Epithelial cell of proximal tubule (primary cell): ENCODE results near the gene ZAP70. TPM values are rescaled to one million over a fixed set of nuclear protein-coding genes. Genes with fewer than 3 reads are reported as not detected.

Source experiments
- DNase-seq: peaks from one replicate; pipeline ENCODE4 v3.0.0-alpha.2; 2011; ENCODE audit warnings: low read depth
- H3K4me3 ChIP-seq: 2 replicates; pipeline ENCODE4 v1.5.1; 2011; ENCODE audit warnings: low read depth, mild to moderate bottlenecking, low read length
- CTCF ChIP-seq: conservative IDR thresholded peaks from 2 replicates; pipeline ENCODE4 v1.5.1; 2012; ENCODE audit warnings: low read depth, mild to moderate bottlenecking, low read length
- total RNA-seq: library from RNA; depleted of rRNA; stranded (reverse); fragments of >200 nt; gene quantifications from 2 replicates; pipeline ENCODE4 v1.2.3, GENCODE V29; 2015

The ZAP70 gene
- total RNA-seq, 1 donor from 2014 or later = not detected

DNA sequence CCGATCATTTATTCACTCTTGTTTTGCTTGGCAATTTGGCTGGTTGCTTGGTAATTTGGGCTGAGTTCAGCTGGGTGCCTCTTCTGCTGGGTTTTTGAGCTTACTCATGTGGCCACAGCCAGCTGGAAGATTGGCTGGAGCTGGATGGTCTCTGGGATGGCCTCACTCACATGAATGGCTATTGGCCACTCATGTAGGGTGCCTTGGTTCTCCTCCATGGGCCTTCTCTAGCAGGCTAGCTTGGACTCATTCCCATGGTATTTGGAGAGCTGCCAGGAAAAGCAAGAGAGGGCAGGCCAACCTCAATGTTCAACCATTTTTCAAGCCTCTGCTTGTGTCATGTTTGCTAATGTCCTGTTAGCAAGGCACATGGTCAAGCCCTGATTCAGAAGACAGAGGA is 16.9 kb downstream of the ZAP70 start:
- DNase-seq = peak; percentile 12
- TF ChIP-seq CTCF = no peak
- no peak overlapping the region for H3K4me3 ChIP-seq

DNA sequence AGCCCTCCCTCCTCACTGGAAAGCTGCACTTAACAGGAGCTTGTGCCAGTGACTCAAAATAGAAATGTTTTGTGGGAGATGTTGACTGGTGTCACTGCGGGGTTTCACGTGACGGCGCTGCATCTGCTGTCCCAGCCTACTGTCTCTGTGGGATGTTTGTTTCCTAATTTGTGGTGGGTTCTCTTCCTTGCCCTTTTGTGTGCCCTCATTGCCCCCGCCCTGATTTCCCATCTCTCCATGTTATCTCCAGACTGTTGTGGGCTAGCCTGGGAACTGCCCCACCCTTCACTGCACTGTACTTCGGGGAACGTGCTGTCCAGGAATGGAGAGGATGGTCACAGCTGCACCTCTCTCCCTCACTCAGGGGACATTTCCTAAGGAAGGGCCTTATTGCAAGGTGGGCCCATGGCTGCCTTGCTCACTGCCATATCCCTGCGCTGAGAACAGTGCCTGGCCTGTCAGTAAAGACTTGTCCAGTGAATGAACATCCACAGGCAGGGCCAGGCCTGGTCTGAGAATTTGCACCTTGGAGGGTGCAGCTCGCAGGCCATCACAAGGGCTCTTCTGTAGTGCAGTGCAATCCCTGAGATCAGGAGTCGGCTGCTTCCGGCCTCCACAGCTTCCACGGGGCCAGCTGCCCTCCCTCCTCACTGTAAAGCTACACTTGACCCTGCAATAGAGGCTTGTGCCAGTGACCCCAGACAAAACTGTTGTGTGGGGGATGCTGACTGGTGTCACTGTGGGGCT is 18.1 kb downstream of the ZAP70 start:
- no peak for DNase-seq
- TF ChIP-seq CTCF = no peak
- no peak overlapping the region for H3K4me3 ChIP-seq

GRCh38 chr2:97732436-97733340 is 19.3 kb downstream of the ZAP70 start:
- TF ChIP-seq CTCF = no peak
- no peak for DNase-seq

GRCh38 chr2:97733341-97734035 is 20.1 kb downstream of the ZAP70 start:
- no peak for TF ChIP-seq CTCF
- H3K4me3 ChIP-seq = no peak overlapping the region
- no peak for DNase-seq

More at GRCh38 chr2:97732436-97733340, 19.3 kb downstream of the ZAP70 start:
- no peak overlapping the region for H3K4me3 ChIP-seq

DNA sequence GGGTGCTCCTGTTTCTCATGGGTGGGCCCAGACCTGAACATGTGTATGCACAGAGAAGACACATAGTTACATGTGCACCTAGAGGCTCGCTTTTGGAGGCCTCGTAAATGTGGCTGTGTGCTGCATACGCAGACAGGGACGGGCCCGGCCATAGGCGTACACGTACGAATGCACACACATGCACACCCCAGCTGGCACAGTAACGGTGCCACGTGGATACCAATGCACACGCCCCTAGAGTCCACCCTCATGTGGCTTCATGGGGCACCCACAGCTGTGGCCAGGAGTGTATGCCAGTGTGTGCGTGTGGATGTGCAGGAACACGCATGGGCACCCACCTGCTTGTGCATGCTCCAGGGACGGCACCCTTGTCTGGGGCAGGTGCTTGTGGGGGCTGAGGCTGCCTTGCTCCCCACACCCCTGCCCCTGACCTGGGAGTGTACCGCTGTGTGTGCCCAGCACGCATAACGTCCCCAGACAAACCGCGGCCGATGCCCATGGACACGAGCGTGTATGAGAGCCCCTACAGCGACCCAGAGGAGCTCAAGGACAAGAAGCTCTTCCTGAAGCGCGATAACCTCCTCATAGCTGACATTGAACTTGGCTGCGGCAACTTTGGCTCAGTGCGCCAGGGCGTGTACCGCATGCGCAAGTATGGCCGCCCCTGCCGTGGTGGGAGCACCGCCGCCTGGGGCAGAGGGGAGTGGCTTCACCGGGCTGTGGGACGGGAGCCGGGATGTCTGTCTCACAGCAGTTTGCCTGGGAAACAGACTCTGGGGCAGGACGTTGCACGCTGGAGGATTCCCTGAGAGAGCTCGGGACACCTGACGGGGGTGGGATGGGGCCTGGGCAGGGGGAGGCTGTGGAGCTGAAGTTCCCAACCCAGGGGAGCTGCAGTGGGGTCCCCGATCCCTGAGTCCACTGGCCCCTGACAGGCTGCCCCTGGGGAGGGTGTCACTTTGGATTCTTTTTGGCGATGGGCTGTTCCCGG is 21.0 kb downstream of the ZAP70 start:
- H3K4me3 ChIP-seq = no peak overlapping the region
- no peak for TF ChIP-seq CTCF
- DNase-seq = no peak

GRCh38 chr2:97735161-97735561 is 21.8 kb downstream of the ZAP70 start:
- DNase-seq = no peak
- TF ChIP-seq CTCF = no peak

More at GRCh38 chr2:97735161-97735561, 21.8 kb downstream of the ZAP70 start:
- no peak overlapping the region for H3K4me3 ChIP-seq
